ENCODE results near the gene RUNX1.

DNA sequence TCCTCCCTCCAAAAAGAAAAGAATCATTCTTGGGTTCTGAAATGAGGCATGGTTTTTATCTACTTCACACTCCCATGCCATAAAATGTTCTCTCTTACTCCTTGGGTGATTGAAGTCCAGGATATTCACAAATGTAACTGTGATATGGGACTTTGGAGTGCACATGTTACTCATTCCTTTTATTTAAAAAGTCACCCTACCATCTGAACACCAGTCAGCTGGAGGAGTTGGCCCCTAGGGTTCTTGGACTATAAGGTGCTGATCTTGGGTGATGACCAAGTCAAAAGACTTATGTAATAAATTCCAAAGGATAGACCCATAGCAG is 251.9 kb downstream of the RUNX1 start:
- TF ChIP-seq, protein P1, sequence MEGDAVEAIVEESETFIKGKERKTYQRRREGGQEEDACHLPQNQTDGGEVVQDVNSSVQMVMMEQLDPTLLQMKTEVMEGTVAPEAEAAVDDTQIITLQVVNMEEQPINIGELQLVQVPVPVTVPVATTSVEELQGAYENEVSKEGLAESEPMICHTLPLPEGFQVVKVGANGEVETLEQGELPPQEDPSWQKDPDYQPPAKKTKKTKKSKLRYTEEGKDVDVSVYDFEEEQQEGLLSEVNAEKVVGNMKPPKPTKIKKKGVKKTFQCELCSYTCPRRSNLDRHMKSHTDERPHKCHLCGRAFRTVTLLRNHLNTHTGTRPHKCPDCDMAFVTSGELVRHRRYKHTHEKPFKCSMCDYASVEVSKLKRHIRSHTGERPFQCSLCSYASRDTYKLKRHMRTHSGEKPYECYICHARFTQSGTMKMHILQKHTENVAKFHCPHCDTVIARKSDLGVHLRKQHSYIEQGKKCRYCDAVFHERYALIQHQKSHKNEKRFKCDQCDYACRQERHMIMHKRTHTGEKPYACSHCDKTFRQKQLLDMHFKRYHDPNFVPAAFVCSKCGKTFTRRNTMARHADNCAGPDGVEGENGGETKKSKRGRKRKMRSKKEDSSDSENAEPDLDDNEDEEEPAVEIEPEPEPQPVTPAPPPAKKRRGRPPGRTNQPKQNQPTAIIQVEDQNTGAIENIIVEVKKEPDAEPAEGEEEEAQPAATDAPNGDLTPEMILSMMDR (IDR thresholded peaks at IDR 0.05; ENCODE audit: low read depth, low read length), result no peak
- TF ChIP-seq POLR2A (IDR thresholded peaks at IDR 0.05; ENCODE audit: extremely low read depth, insufficient read length), result no peak
- TF ChIP-seq, protein P2, sequence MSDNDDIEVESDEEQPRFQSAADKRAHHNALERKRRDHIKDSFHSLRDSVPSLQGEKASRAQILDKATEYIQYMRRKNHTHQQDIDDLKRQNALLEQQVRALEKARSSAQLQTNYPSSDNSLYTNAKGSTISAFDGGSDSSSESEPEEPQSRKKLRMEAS (IDR thresholded peaks at IDR 0.05; ENCODE audit: low read depth, low read length), result no peak
